Mesenchymal stem cell (in vitro differentiated cells and primary cell): Measurements from ENCODE around the gene ACYP2.
"Not testable (repeated sequence)": the region's sequence is repeated elsewhere in the genome, so short reads cannot be mapped to it uniquely, and the experiment has no call there.

ENCODE experiments used
- DNase-seq: peaks from one replicate; pipeline ENCODE4 v3.0.0-alpha.2; 2013
- H2AFZ ChIP-seq: one replicate; pipeline ENCODE4 v1.6.1; 2013; ENCODE audit warnings: low read depth, mild to moderate bottlenecking, control low read depth, inconsistent platforms, low read length, moderate library complexity
- H2AK5ac ChIP-seq: 2 replicates; pipeline ENCODE4 v1.6.1; 2013; ENCODE audit warnings: low read length, moderate library complexity, mild to moderate bottlenecking, inconsistent platforms; ENCODE audit not compliant: severe bottlenecking
- H2BK120ac ChIP-seq: one replicate; pipeline ENCODE4 v1.6.1; 2013; ENCODE audit warnings: low read depth, mild to moderate bottlenecking, inconsistent platforms, low read length, moderate library complexity
- H2BK12ac ChIP-seq, 2 experiments: one replicate each; pipeline ENCODE4 v1.6.1; 2013; ENCODE audit warnings: inconsistent platforms in 2 of 2, low read length in 2 of 2, mild to moderate bottlenecking in 2 of 2, moderate library complexity in 2 of 2, control low read depth in 1 of 2
- H2BK15ac ChIP-seq: one replicate; pipeline ENCODE4 v1.6.1; 2013; ENCODE audit warnings: mild to moderate bottlenecking, low read depth, inconsistent platforms; ENCODE audit not compliant: poor library complexity, severe bottlenecking
- H2BK5ac ChIP-seq: 2 replicates; pipeline ENCODE4 v1.6.1; 2013; ENCODE audit warnings: low read depth, mild to moderate bottlenecking, low read length, control low read depth, inconsistent platforms; ENCODE audit not compliant: poor library complexity, severe bottlenecking
- H3K14ac ChIP-seq, 2 experiments: one replicate each; pipeline ENCODE4 v1.6.1; 2013; ENCODE audit warnings: inconsistent platforms in 2 of 2, low read length in 2 of 2, control low read depth in 1 of 2, mild to moderate bottlenecking in 1 of 2, moderate library complexity in 1 of 2
- H3K18ac ChIP-seq, 2 experiments: one replicate each; pipeline ENCODE4 v1.6.1; 2013; ENCODE audit warnings: inconsistent platforms in 2 of 2, low read length in 2 of 2, control low read depth in 1 of 2, low read depth in 1 of 2, mild to moderate bottlenecking in 1 of 2
- H3K23ac ChIP-seq, 2 experiments: one replicate each; pipeline ENCODE4 v1.6.1; 2013; ENCODE audit warnings: inconsistent platforms in 2 of 2, low read length in 2 of 2, mild to moderate bottlenecking in 2 of 2, moderate library complexity in 2 of 2, control low read depth in 1 of 2
- H3K27ac ChIP-seq: 2 replicates; pipeline ENCODE4 v1.5.1; 2013; ENCODE audit warnings: mild to moderate bottlenecking, moderate library complexity, low read length, control low read depth, inconsistent platforms; ENCODE audit not compliant: poor library complexity, severe bottlenecking
- H3K27me3 ChIP-seq, 2 experiments: 2 replicates each; pipeline versions ENCODE4 v1.6.1 to v1.7.0; 2013; ENCODE audit warnings: low read length in 2 of 2, mild to moderate bottlenecking in 2 of 2, moderate library complexity in 2 of 2, control low read depth in 1 of 2, inconsistent platforms in 1 of 2; ENCODE audit not compliant: control insufficient read depth in 1 of 2, insufficient read depth in 1 of 2
- H3K36me3 ChIP-seq, 2 experiments: 2 replicates each; pipeline versions ENCODE4 v1.6.1 to v1.7.0; 2013; ENCODE audit warnings: low read length in 2 of 2, control low read depth in 1 of 2, inconsistent platforms in 1 of 2, low read depth in 1 of 2, mild to moderate bottlenecking in 1 of 2; ENCODE audit not compliant: insufficient read depth in 2 of 2, control insufficient read depth in 1 of 2
- H3K4ac ChIP-seq, 2 experiments: one replicate each; pipeline ENCODE4 v1.6.1; 2013; ENCODE audit warnings: inconsistent platforms in 2 of 2, low read length in 2 of 2, mild to moderate bottlenecking in 2 of 2, moderate library complexity in 2 of 2, control low read depth in 1 of 2, low read depth in 1 of 2
- H3K4me1 ChIP-seq: 2 replicates; pipeline ENCODE4 v1.6.1; 2013; ENCODE audit warnings: low read depth, low read length, control low read depth; ENCODE audit not compliant: control insufficient read depth, insufficient read depth
- H3K4me2 ChIP-seq: 2 replicates; pipeline ENCODE4 v1.6.1; 2013; ENCODE audit warnings: low read length, mild to moderate bottlenecking, inconsistent platforms; ENCODE audit not compliant: poor library complexity, severe bottlenecking
- H3K4me3 ChIP-seq, 2 experiments: 2 replicates each; pipeline versions ENCODE4 v1.5.1 to v1.7.0; 2013; ENCODE audit warnings: low read length in 2 of 2, mild to moderate bottlenecking in 2 of 2, control low read depth in 1 of 2, low read depth in 1 of 2; ENCODE audit not compliant: insufficient read depth in 1 of 2
- H3K79me1 ChIP-seq: replicated peaks from 2 replicates; pipeline ENCODE4 v1.6.1; 2013; ENCODE audit warnings: mild to moderate bottlenecking, control low read depth, low read length, inconsistent platforms; ENCODE audit not compliant: poor library complexity, severe bottlenecking
- H3K9ac ChIP-seq: 2 replicates; pipeline ENCODE4 v1.7.0; 2013; ENCODE audit warnings: mild to moderate bottlenecking, low read length, moderate library complexity
- H3K9me3 ChIP-seq: 2 replicates; pipeline ENCODE4 v1.7.0; 2013; ENCODE audit warnings: mild to moderate bottlenecking, low read length; ENCODE audit not compliant: control insufficient read depth
- H4K8ac ChIP-seq: one replicate; pipeline ENCODE4 v1.6.1; 2013; ENCODE audit warnings: inconsistent platforms, mild to moderate bottlenecking, low read length, moderate library complexity
- H4K91ac ChIP-seq: one replicate; pipeline ENCODE4 v1.6.1; 2013; ENCODE audit warnings: mild to moderate bottlenecking, low read length, inconsistent platforms
- WGBS: methylation state at CpG from one replicate; pipeline ENCODE4 v1.1.7; 2013; ENCODE audit warnings: mixed read lengths; 5-methylcytosine and 5-hydroxymethylcytosine counted together

Gene ACYP2

GRCh38 chr2:54321047-54321446 lies 205.6 kb downstream of the ACYP2 start:
- Histone ChIP-seq H2BK12ac (no peak overlapping the region), H3K9ac (no peak overlapping the region), H3K79me1 (no peaks in the 10 kb centered on the region), H3K27me3 (no peaks in the 10 kb centered on the region), H3K23ac (no peak overlapping the region), H2BK15ac (no peak overlapping the region), H3K4me3 (no peak overlapping the region), H2BK120ac (no peak overlapping the region), H3K27ac (no peak overlapping the region), H4K91ac (no peak overlapping the region), H3K4me2 (no peak overlapping the region), H2AFZ (peak overlapping the region; percentile 0), H3K4ac (no peak overlapping the region), H3K36me3 (no peaks in the 10 kb centered on the region), H3K18ac (peak overlapping the region in 1 of 2 experiments; percentile 70), H3K9me3 (peaks cover 2% of the 10 kb centered on the region), H2AK5ac (no peak overlapping the region), H4K8ac (peak overlapping the region; percentile 72), H3K4me1 (no peaks in the 10 kb centered on the region), H3K14ac (no peak overlapping the region), H2BK5ac (no peak overlapping the region)
- WGBS = 42% methylated on average over 2 of the region's 2 CpGs
- DNase-seq = peak; percentile 86

DNA sequence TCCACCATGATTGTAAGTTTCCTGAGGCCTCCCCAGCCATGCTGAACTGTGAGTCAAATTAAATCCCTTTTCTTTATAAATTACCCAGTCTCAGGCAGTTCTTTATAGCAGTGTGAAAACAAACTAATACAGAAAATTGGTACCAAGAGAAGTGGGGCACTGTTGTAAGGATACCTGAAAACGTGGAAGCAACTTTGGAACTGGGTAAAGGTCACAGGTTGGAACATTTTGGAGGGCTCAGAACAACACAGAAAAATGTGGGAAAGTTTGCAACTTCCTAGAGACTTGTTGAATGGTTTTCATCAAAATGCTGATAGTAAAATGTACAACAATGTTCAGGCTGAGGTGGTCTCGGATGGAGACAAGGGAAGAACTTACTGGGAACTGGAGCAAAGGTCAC lies 209.1 kb downstream of the ACYP2 start:
- H3K4me3 ChIP-seq, H3K27me3 ChIP-seq, H2AFZ ChIP-seq, H3K36me3 ChIP-seq, H3K9me3 ChIP-seq, DNase-seq, H3K14ac ChIP-seq, H2BK12ac ChIP-seq, H3K9ac ChIP-seq, H3K18ac ChIP-seq, H2BK15ac ChIP-seq, H4K91ac ChIP-seq, H3K4me2 ChIP-seq, H3K27ac ChIP-seq, H3K23ac ChIP-seq, H2BK120ac ChIP-seq, H3K4me1 ChIP-seq, H3K4ac ChIP-seq, H2AK5ac ChIP-seq, H4K8ac ChIP-seq, H2BK5ac ChIP-seq, H3K79me1 ChIP-seq: not testable (repeated sequence)
- whole genome bisulfite sequencing = 42% methylated on average over 2 of the region's 2 CpGs

DNA sequence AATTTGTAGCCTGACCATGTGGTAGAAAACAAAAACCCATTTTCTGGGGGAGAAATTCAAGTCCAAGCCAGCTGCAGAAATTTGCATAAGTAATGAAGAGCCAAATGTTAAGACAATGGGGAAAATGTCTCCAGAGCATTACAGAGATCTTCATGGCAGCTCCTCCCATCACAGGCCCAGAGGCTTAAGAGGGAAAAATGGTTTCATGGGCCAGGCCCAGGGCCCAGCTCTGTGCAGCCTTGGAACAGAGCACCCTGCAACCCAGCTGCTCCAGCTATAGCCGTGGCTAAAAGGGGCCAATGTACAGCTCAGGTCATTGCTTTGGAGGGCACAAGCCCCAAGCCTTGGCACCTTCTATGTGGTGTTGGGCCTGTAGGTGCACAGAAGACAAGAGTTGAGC lies 209.7 kb downstream of the ACYP2 start:
- peaks cover 2% of the 10 kb centered on the region for H3K9me3 ChIP-seq
- no peak overlapping the region for H3K23ac ChIP-seq
- H2BK15ac ChIP-seq = no peak overlapping the region
- H3K4me2 ChIP-seq = no peak overlapping the region
- no peak overlapping the region for H4K91ac ChIP-seq
- no peak overlapping the region for H3K14ac ChIP-seq
- no peak overlapping the region for H3K4me3 ChIP-seq
- no peak for DNase-seq
- no peak overlapping the region for H2AFZ ChIP-seq
- H2BK120ac ChIP-seq = no peak overlapping the region
- H4K8ac ChIP-seq = no peak overlapping the region
- H3K27ac ChIP-seq = no peak overlapping the region
- no peak overlapping the region for H3K18ac ChIP-seq
- no peaks in the 10 kb centered on the region for H3K79me1 ChIP-seq
- no peaks in the 10 kb centered on the region for H3K27me3 ChIP-seq
- no peak overlapping the region for H3K4ac ChIP-seq
- no peaks in the 10 kb centered on the region for H3K36me3 ChIP-seq
- no peak overlapping the region for H2BK5ac ChIP-seq
- 100% methylated on average over 1 of the region's 1 CpG for WGBS
- no peak overlapping the region for H2AK5ac ChIP-seq
- no peaks in the 10 kb centered on the region for H3K4me1 ChIP-seq
- H2BK12ac ChIP-seq = no peak overlapping the region
- no peak overlapping the region for H3K9ac ChIP-seq

DNA sequence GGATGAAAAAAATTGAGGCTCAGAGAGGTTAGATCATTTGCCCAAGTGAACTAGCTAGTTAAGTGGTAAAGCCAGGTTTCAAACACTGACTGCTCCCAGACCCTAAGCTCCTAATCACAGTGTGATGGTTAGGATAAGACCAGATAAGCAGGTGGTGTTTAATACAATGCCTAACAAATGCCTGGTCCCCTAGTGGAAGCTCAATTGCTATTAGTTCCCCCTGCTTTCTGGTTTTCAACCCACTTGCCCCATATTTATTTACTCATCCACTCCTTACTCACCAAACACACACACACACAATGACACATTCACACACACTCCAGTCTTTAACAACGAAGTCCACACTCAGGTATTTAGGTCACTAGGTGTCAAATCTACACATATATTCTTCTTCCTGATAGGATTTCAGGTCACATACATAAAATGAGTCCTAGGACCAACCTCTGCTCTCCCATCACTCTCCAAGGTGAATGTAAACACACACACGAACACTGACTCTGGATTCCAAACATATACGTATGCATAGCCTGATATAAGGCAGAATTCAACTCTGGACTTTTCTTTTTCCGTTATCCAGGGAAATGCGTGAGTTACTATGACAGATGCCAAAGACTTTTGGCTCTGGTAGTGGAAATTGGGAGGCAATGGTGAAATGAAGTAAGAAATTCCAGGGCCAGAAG lies 214.2 kb downstream of the ACYP2 start:
- peak overlapping the region in 1 of 2 experiments; percentile 83 for H3K4me3 ChIP-seq
- no peak overlapping the region for H2BK120ac ChIP-seq

More for the DNA sequence above, 214.2 kb downstream of the ACYP2 start:
- Histone ChIP-seq H3K36me3 (no peaks in the 10 kb centered on the region), H3K23ac (no peak overlapping the region), H3K9ac (peak overlapping the region; percentile 94), H3K79me1 (peaks cover 1% of the 10 kb centered on the region), H4K91ac (no peak overlapping the region), H3K18ac (peak overlapping the region in 1 of 2 experiments; percentile 81), H3K9me3 (peaks cover 2% of the 10 kb centered on the region), H2AK5ac (no peak overlapping the region), H2AFZ (peak overlapping the region; percentile 8), H2BK5ac (no peak overlapping the region), H3K27me3 (no peaks in the 10 kb centered on the region), H3K27ac (peak overlapping the region; percentile 86), H2BK15ac (no peak overlapping the region), H3K4me1 (peaks cover 8% of the 10 kb centered on the region), H3K4me2 (peak overlapping the region; percentile 99), H3K14ac (no peak overlapping the region), H2BK12ac (no peak overlapping the region), H4K8ac (no peak overlapping the region), H3K4ac (no peak overlapping the region)
- DNase-seq = peak; percentile 69
- 44% methylated on average over 5 of the region's 5 CpGs for WGBS
